Nephron (organoid): ENCODE results near the gene FOXC2.
A peak's percentile ranks its signal among the peaks of the same experiment; 100 is the strongest.

Experiments used
- H3K27ac Mint-ChIP-seq, 3 experiments: 2 replicates each; pipeline ENCODE4 v1.8.0; 2020; ENCODE audit warnings: mixed read lengths in 3 of 3, mild to moderate bottlenecking in 2 of 3, moderate library complexity in 1 of 3
- H3K27me3 Mint-ChIP-seq: 2 replicates; pipeline ENCODE4 v1.8.0; 2021; ENCODE audit warnings: low read depth, mild to moderate bottlenecking, moderate library complexity, mixed read lengths
- H3K36me3 Mint-ChIP-seq: 2 replicates; pipeline ENCODE4 v1.8.0; 2020; ENCODE audit warnings: low read depth, mixed read lengths
- H3K4me1 Mint-ChIP-seq: 2 replicates; pipeline ENCODE4 v1.8.0; 2020; ENCODE audit warnings: mixed read lengths
- H3K4me3 Mint-ChIP-seq, 3 experiments: 2 replicates each; pipeline ENCODE4 v1.8.0; 2020; ENCODE audit warnings: mild to moderate bottlenecking in 3 of 3, mixed read lengths in 3 of 3, moderate library complexity in 2 of 3
- H3K9me3 Mint-ChIP-seq: 2 replicates; pipeline ENCODE4 v1.8.0; 2020; ENCODE audit warnings: mixed read lengths
- TF ChIP-seq, protein P1 (sequence below), 3 experiments: fragments of 200-600 bp; sonication (generic); IDR thresholded peaks; one replicate each; pipeline ENCODE4 v1.5.0; 2021; ENCODE audit warnings: antibody characterized with exemption in 3 of 3; ENCODE audit not compliant: unreplicated experiment in 3 of 3

FOXC2 gene

DNA sequence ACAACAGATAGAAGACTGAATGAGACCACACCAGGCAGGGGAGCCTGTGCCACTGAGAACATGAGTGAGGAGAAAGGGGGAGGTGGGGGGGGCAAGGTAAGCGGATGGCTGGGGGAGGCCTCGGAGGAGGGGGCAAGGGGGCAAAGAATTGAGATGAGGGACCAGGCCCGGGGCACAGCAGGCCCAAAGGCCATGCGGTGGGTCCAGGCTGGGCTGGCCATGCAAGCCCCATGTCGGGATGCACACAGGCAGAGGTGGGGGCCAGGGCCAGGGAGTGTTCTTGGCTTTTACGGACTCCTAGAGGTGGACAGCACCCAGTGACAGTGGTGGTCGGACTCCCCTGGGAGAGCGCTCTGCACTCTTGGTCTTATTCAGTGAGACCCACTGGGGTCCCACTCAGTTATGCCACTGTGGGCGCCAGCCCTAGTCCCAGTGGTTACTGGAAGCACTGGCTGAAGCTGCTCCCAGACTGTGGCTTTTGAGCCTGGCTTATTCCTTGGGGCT, 6.8 kb upstream of the FOXC2 start:
- no peaks in the 10 kb centered on the region for H3K36me3 Mint-ChIP-seq
- no peaks in the 10 kb centered on the region for H3K9me3 Mint-ChIP-seq
- H3K4me3 Mint-ChIP-seq: no peak overlapping the region
- H3K4me1 Mint-ChIP-seq: peaks cover 19% of the 10 kb centered on the region
- TF ChIP-seq, protein P1, sequence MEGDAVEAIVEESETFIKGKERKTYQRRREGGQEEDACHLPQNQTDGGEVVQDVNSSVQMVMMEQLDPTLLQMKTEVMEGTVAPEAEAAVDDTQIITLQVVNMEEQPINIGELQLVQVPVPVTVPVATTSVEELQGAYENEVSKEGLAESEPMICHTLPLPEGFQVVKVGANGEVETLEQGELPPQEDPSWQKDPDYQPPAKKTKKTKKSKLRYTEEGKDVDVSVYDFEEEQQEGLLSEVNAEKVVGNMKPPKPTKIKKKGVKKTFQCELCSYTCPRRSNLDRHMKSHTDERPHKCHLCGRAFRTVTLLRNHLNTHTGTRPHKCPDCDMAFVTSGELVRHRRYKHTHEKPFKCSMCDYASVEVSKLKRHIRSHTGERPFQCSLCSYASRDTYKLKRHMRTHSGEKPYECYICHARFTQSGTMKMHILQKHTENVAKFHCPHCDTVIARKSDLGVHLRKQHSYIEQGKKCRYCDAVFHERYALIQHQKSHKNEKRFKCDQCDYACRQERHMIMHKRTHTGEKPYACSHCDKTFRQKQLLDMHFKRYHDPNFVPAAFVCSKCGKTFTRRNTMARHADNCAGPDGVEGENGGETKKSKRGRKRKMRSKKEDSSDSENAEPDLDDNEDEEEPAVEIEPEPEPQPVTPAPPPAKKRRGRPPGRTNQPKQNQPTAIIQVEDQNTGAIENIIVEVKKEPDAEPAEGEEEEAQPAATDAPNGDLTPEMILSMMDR (IDR thresholded peaks at IDR 0.05; ENCODE audit: unreplicated experiment in 3 of 3): no peak
- H3K27me3 Mint-ChIP-seq: peaks cover 52% of the 10 kb centered on the region
- no peak overlapping the region for H3K27ac Mint-ChIP-seq

DNA sequence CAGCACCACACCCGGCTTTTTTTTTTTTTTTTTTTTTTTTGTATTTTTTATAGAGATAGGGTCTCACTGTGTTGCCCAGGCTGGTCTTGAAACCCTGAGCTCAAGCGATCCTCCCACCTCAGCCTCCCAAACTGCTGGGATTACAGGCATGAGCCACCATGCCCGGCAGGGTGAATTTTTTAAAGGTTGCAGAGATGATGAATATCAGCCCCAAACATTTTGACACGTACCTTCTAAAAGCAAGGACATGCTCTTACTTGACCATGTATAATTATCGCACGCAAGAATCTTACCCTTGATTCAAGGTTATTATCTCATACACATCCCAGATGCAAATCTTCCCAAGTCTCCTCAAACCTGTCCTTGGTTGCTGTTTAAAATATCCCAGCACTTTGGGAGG, 4.3 kb upstream of the FOXC2 start:
- peaks cover 25% of the 10 kb centered on the region for H3K4me1 Mint-ChIP-seq
- no peak overlapping the region for H3K4me3 Mint-ChIP-seq
- H3K36me3 Mint-ChIP-seq: no peaks in the 10 kb centered on the region
- no peak overlapping the region for H3K27ac Mint-ChIP-seq
- H3K27me3 Mint-ChIP-seq: peaks cover 61% of the 10 kb centered on the region
- H3K9me3 Mint-ChIP-seq: no peaks in the 10 kb centered on the region
- TF ChIP-seq, protein P1 (IDR thresholded peaks at IDR 0.05; ENCODE audit: unreplicated experiment in 3 of 3): no peak

DNA sequence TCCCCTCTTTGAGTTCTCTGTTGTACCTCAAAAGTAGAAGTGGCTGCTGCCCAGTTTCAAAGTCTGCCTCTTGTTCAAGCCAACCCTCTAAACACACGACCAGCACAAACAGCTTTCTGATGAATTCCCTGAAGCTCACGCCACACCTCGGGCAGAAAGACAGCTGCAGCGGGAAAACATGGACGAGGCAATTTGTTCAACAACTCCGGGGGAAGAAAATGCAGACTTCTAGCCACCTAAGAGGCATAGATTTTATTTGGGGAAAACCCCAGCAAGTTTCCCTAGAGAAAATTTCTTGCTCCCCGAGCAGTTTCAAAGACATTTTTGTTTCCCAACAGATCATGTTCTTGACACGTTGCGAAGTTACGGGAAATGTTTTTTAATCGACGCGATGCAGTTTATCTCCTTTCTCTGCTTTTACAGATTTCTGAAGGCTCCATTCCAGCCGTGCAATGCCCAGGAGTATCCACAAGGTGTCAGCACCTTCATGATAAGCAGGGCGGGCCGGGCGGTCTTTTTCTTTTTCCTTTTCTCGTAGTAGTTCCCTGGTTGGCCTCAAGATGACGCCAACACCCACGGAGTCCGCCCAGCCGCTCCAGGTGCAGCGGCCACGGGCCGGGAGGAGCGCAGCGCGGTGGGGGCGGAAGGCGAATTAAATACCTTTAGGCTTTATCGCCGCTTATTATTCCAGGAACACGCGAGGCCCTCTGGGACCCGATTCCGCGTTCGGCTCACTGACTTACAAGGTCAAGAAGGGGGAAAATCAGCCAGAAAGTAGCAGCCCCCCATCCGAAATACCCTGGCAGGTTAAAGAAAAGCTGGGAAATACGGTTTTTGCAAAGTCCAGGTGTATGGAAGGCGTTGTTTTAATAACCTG, 2.9 kb upstream of the FOXC2 start:
- Mint-ChIP-seq H3K9me3 (no peaks in the 10 kb centered on the region), H3K27ac (peak overlapping the region; percentile 72 to 88 (median 84)), H3K4me1 (peaks cover 25% of the 10 kb centered on the region), H3K36me3 (peaks cover 1% of the 10 kb centered on the region), H3K27me3 (peaks cover 66% of the 10 kb centered on the region), H3K4me3 (peak overlapping the region; percentile 76 to 90 (median 82))
- TF ChIP-seq, protein P1 (IDR thresholded peaks at IDR 0.05; ENCODE audit: unreplicated experiment in 3 of 3): peak; percentile 100

DNA sequence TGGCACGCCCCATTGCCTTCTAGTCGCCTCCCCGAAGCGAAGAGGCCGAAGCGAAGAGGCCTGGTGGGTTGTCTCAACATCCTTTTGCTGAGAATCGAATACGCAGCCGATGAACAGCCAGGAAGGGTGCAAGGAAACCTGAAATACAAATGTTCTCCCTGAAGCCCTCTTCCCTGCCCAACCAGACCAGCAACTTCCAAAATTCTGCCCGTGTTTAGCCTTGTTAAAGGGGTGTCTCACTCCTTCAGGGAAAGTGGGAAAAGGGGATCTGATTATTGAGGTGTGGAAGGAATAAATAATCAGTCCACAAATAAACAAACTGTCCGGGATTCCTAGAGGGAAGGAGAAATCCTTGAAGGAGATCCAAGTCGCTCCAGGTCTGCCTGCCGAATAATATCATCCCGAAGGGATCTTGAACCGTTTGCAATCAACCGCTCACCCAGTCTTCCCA, 1.4 kb upstream of the FOXC2 start:
- peaks cover 25% of the 10 kb centered on the region for H3K4me1 Mint-ChIP-seq
- peak overlapping the region; percentile 72 to 94 (median 84) for H3K27ac Mint-ChIP-seq
- H3K9me3 Mint-ChIP-seq: no peaks in the 10 kb centered on the region
- H3K36me3 Mint-ChIP-seq: peaks cover 16% of the 10 kb centered on the region
- peak overlapping the region; percentile 79 to 90 (median 82) for H3K4me3 Mint-ChIP-seq
- H3K27me3 Mint-ChIP-seq: peaks cover 78% of the 10 kb centered on the region
- TF ChIP-seq, protein P1 (IDR thresholded peaks at IDR 0.05; ENCODE audit: unreplicated experiment in 3 of 3): no peak

DNA sequence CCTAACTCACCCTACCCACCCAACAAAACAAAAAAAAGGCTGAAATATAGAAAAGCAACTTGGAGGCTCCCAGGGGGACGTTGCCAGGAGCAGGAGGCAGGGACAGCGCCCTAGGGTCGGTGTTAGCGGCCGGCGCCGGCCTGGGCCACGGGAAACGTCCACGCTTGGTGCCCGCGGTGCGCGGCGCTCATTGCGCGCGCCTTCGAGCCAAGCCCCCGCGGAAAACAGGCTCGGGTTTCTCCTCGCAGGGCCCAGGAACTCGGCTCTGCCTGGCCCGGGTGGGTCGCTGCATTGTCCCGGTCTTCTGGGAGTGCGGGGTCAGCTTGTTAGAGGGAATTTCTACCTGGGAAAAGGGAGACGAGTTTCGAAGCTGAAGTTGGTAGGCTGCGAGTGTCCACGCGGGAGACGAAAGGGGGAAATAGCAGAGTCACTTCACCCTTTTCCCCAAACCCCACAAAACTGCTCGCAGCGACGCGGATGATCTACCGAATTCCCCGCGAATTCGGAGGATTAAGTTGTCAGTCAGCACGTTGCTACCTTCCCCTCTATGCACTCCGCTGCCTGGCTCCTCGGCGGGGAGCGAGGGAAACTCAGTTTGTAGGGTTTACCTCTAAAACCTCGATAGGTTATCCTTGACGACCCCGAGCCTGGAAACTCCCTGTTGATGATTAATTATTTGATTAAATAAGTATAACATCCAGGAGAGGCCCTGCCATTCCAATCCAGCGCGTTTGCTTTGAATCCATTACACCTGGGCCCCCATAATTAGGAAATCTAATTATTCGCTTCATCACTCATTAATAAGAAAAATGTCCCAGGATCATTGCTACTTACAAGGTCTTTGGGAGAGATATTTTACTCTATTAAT, 751 bp upstream of the FOXC2 start:
- Mint-ChIP-seq H3K27ac (peak overlapping the region; percentile 72 to 94 (median 84)), H3K4me3 (peak overlapping the region; percentile 79 to 90 (median 82)), H3K9me3 (no peaks in the 10 kb centered on the region), H3K27me3 (peaks cover 81% of the 10 kb centered on the region), H3K4me1 (peaks cover 29% of the 10 kb centered on the region), H3K36me3 (peaks cover 23% of the 10 kb centered on the region)
- TF ChIP-seq, protein P1 (IDR thresholded peaks at IDR 0.05; ENCODE audit: unreplicated experiment in 3 of 3): no peak
